Measurements from ENCODE around the gene ARL17A. TPM values are rescaled to one million over a fixed set of nuclear protein-coding genes. Genes with fewer than 3 reads are reported as not detected.
"Not testable (repeated sequence)": the region's sequence is repeated elsewhere in the genome, so short reads cannot be mapped to it uniquely, and the experiment has no call there.

ARL17A gene
- total and polyA plus RNA-seq, 8 donors: 20.8 to 59.8 (median 43.7) TPM

DNA sequence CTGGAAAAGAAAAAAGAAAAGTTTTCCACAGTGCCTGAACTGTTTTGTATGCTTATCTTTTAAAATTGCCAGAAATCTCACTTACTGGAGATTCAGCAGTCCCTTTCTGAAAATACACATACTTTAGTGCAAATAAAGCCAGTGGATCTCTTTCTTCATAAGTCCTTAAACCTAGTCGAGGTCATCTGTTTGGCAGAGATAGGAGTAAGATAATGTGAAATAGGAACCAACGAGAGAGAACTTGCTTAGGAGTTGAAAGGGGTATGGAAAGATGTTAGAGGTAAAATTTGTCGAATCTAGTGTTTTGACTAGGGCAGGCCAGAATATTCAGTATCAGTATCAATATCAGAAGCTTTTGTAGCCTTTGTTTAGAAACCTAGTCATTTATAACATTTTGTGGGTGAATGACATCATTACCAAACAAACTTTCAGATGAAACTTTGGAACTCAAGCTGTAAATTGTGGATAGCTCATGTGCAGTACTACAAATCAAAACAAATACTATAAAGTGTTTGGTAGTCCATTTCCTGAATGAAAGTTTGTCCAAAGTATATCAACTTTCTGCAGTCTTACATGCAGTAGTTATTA, 18.9 kb upstream of the ARL17A start:
- H3K9me3 ChIP-seq; H3K27ac ChIP-seq; ATAC-seq; DNase-seq; H3K4me3 ChIP-seq; H3K4me1 ChIP-seq; H3K36me3 ChIP-seq; intact Hi-C loops (cut with DNase I); H3K27me3 ChIP-seq: not testable (repeated sequence)

DNA sequence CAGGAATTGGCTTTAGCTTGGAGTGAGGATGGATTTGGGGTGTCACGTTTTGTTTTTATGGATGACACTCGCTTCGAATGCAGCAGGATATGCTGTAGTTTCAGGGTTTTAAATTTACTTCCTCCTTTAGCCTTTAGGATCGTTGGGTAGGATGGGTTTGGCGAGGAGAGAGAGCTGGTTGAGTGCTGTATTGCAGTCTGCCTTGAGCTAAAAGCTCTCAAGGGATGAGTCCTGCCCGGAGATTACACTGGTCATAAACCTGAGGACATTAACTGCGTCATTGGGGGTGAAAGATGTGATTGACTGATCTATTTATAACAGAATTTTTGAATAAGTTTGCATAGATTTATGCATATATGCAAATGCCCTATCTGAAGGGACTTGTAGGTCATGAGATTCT, 11.8 kb upstream of the ARL17A start:
- H3K4me3 ChIP-seq; H3K9me3 ChIP-seq; H3K27ac ChIP-seq; H3K4me1 ChIP-seq; DNase-seq; intact Hi-C loops (cut with DNase I); H3K36me3 ChIP-seq; H3K27me3 ChIP-seq: not testable (repeated sequence)
- peak; percentile 70 for ATAC-seq

DNA sequence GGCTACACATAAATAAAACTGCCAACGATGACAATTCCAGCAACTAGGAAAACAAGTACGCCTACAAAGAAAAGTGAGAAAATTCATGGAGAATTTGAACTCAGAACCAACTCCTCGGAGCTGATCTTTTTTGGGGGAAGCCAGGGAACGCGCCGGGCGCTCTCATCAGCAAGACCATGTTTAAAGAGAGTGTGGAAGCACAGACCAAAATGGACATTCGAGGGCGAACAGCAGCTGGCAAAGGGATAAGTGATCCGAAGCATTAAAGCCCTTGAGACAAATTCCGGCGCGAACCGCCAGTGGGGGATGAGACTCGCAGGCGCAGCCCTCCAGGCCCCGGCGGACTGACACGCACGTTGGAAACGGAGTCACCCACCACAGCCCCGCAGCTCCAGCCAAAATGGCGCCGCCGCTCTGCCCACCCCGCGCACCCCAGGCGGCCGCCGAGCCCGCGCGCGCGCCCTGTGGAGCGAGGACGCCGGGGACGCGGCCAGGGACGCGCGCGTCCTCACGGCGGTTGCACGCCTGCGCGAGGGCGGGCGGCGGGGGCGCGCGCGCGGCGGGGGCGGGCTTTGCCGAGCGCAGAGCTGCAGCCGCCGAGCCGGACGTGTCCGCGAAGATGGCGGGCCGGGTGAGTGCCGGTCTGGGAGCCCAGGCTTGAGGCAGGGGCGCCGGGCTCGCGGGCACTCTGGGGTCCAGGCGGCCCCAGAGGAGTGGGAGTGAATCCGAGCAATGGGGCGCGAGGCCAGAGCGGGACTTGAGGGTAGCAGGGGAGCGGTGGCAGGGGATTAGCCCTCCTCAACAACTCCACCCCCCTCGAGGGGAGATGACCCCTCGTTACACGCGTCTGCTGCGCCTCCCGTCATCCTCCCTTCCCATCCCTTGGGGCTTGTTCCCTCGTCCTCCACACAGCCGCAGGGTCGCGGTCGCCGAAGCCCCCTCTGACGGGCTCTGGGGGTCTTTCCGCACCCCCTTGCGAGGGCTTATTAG, 11.0 kb upstream of the ARL17A start, which contains the start of gene NSF:
Gene NSF, plus strand, starts transcription at position 513 of the 990 bp plus-strand sequence. Its CDS starts 107 bp downstream, at position 620.
- H3K4me3 ChIP-seq; DNase-seq; H3K36me3 ChIP-seq; intact Hi-C loops (cut with DNase I); H3K27ac ChIP-seq; H3K4me1 ChIP-seq; H3K27me3 ChIP-seq; H3K9me3 ChIP-seq: not testable (repeated sequence)
- ATAC-seq: peak; percentile 98

DNA sequence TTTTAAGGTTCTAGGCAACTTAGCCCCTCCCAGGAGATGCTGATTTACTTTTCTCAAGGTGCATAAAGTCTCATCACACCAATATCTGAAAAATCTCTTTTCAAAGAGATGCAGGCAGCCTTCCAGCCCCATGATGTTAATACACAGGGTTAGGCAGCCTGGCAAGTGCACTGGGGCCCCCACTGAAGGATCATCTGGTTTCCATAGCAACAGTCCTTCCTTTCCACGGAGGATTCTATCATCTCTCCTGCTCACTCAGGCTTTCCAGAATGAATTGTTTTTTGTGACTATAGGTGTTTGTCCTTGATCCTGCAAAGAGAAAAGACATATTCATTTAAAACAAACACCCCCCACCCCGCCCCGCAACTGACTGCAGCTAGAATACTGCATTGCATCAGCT, 6.0 kb upstream of the ARL17A start:
- H3K4me1 ChIP-seq; H3K4me3 ChIP-seq; intact Hi-C loops (cut with DNase I); DNase-seq; H3K27ac ChIP-seq; H3K27me3 ChIP-seq; ATAC-seq; H3K36me3 ChIP-seq; H3K9me3 ChIP-seq: not testable (repeated sequence)

DNA sequence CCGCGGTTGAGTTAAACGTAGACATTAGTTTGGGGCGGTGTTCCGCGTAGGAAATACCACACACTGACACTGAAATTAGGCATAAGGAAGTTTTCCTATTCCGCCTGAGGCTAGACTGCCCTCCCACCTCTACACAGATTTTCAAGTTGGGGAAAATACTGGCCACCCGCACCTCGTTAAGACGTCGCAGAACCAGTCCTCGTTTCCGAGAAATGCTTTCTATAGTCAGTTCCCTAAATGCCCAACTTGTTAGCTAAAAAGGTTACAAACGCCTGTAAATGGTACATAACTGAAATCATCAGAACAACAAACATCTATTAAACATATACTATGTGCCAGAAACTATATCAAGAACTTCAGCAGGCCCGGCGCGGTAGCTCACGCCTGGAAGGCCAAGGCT, 591 bp upstream of the ARL17A start:
- H3K9me3 ChIP-seq; intact Hi-C loops (cut with DNase I); H3K4me1 ChIP-seq; ATAC-seq; DNase-seq; H3K36me3 ChIP-seq; H3K27me3 ChIP-seq: not testable (repeated sequence)
- peak overlapping the region in 1 of 2 donors; percentile 83 for H3K27ac ChIP-seq
- peak overlapping the region in 1 of 2 donors; percentile 34 for H3K4me3 ChIP-seq

DNA sequence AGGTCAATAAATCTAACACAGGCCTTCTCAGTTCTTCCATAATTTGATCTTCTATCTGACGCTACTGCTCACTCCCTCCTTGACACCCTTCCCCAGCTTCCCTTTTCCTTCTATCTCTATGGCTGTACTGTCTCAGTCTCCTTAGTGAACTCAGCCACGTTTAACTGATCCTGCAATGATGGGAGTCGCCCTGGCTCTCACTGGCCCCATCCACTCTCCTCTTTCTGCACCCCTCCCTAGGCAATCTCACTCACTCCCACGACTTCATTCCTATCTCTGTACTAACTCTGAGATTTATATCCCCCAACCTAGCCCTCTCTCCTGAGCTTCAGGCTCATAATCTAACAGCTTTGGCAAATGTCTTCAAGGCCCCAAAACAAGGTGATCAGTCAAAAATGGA, 7.7 kb downstream of the ARL17A start:
- H3K36me3 ChIP-seq; DNase-seq; H3K27me3 ChIP-seq; H3K4me3 ChIP-seq; ATAC-seq; intact Hi-C loops (cut with DNase I); H3K4me1 ChIP-seq; H3K9me3 ChIP-seq; H3K27ac ChIP-seq: not testable (repeated sequence)

DNA sequence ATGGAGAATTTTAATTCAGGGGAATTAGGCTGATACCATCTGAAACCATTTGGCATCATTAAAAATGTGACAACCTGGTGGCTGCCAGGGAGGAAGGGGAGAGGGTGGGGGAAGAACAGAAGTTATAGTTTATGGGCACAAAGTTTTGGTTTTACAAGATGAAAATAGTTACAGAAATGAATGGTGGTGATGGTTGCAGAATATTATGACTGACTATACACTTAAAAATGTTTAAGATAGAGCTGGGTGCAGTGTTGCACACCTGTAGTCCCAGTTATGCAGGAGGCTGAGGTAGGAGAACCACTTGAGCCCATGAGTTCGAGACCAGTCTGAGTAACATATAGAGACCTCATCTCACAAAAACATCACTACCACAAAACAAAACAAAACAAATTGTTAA, 12.5 kb downstream of the ARL17A start:
- not testable (repeated sequence) for ATAC-seq, H3K36me3 ChIP-seq

DNA sequence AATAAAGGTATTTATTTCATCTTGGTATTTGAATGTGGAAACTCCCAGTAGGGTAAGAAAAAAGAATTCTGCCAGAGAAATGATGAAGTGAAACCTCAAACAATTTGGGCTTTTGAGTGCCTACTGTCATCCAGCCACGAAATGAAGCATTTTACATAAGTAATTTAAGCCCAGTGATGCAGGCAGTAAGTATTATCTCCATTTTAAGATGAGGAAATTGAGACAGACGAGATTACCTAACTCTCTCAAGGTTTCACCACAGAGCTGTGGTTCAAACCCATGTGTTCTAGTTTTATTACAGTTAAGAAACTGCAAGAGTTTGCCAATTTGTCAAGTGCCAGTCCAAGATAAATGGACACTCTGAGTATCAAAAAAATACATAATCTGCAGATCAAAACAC, 13.2 kb downstream of the ARL17A start:
- DNase-seq; H3K36me3 ChIP-seq; H3K27me3 ChIP-seq; H3K4me1 ChIP-seq; H3K4me3 ChIP-seq; H3K9me3 ChIP-seq; intact Hi-C loops (cut with DNase I); H3K27ac ChIP-seq: not testable (repeated sequence)
- peak; percentile 32 for ATAC-seq

More for the DNA sequence above, 12.5 kb downstream of the ARL17A start:
- H3K4me1 ChIP-seq; H3K9me3 ChIP-seq; H3K27me3 ChIP-seq; H3K4me3 ChIP-seq; intact Hi-C loops (cut with DNase I); H3K27ac ChIP-seq; DNase-seq: not testable (repeated sequence)

DNA sequence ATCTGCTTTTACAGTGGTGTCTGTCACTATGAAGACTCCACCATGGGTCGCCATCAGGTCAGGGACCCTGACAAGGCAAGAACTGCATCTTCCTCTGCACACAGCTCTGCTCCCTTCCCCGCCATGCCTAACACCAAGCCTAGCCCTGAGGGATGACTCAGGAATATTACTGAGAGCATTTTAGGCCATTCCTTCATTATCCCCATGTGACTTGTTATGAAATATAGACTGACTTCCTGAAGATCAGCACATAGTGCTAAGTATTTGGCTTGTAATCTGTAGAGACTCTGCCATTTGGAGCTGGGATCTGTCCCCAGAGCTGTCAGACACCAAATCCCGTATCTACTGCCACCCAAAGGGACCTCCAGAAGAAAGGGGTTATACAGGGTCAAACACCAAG, 19.4 kb downstream of the ARL17A start:
- H3K36me3 ChIP-seq; H3K27ac ChIP-seq; H3K4me1 ChIP-seq; H3K9me3 ChIP-seq; intact Hi-C loops (cut with DNase I); DNase-seq; H3K27me3 ChIP-seq; H3K4me3 ChIP-seq: not testable (repeated sequence)
- ATAC-seq: peak; percentile 74

DNA sequence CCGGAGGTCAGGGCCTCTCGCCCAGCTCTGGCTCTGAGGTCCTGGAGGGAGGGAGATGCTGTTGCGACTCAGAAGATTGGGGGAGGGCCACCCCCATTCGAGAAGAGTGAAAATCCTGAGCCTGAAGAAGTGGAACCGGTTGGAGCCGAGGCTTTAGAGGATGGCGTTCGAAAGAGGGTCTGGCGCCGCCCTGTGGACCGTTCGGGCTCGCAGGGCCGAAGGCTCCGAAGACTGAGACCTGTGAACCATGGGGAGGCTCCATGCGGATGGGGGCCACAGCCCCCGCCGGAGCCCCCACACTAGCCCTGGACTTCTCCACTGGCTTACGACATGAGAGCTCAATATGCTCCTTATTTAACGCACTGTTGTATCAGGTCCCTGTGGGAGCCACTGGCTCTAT, 20.3 kb downstream of the ARL17A start:
- peak; percentile 58 for ATAC-seq
- H3K27me3 ChIP-seq; intact Hi-C loops (cut with DNase I); DNase-seq; H3K27ac ChIP-seq; H3K36me3 ChIP-seq; H3K4me1 ChIP-seq; H3K4me3 ChIP-seq; H3K9me3 ChIP-seq: not testable (repeated sequence)

DNA sequence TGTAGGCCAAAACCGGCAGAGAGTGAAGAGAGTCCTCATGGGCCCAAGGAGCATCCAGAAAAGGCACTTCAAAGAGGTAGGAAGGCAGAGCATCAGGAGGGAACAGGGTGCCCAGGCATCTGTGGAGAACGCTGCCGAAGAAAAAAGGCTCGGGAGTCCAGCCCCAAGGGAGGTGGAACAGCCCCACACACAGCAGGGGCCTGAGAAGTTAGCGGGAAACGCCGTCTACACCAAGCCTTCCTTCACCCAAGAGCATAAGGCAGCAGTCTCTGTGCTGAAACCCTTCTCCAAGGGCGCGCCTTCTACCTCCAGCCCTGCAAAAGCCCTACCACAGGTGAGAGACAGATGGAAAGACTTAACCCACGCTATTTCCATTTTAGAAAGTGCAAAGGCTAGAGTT, 30.9 kb downstream of the ARL17A start:
- H3K9me3 ChIP-seq; intact Hi-C loops (cut with DNase I); H3K27ac ChIP-seq; H3K27me3 ChIP-seq; ATAC-seq; H3K4me3 ChIP-seq; H3K4me1 ChIP-seq: not testable (repeated sequence)
- peaks cover 0 to 21% of the 10 kb centered on the region in 2 donors for H3K36me3 ChIP-seq
- peak in 1 of 4 donors; percentile 28 for DNase-seq

DNA sequence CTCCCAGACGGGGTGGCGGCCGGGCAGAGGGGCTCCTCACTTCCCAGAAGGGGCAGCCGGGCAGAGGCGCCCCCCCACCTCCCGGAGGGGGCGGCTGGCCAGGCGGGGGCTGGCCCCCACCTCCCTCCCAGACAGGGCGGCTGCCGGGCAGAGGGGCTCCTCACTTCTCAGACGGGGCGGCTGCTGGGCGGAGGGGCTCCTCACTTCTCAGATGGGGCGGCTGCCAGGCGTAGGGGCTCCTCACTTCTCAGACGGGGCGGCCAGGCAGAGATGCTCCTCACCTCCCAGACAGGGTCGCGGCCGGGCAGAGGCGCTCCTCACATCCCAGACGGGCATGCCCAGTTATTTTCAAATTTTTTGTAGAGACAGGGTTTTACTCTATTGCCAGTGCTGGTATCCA, 44.8 kb downstream of the ARL17A start:
- ATAC-seq; intact Hi-C loops (cut with DNase I); H3K4me3 ChIP-seq; H3K9me3 ChIP-seq; H3K4me1 ChIP-seq; H3K36me3 ChIP-seq; H3K27ac ChIP-seq; H3K27me3 ChIP-seq: not testable (repeated sequence)
- peak in 1 of 4 donors; percentile 53 for DNase-seq

DNA sequence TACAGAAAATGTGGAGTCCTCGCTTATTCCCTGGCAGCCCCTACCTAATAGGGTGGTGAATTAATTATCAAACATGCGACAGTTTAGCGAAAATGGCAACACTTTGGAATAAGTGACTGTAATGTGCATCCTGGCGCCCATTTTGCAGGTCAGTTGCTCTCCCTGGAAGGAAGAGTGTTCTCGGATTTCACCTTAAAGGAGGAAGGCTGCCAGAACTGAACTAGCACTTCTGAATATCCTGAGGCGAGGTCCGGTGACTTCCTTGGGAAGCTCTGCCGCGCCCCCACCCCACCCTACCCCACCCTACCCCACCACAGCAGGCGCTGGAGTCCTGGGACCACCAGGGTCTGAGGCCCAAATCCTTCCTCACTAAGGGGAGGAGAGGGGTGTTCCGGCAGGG, 67.3 kb downstream of the ARL17A start, which contains the start of gene LRRC37A2:
Gene LRRC37A2, plus strand, starts transcription at position 301 of the 400 bp plus-strand sequence. CDS start 245 bp downstream, outside the sequence.
- H3K4me3 ChIP-seq; H3K27me3 ChIP-seq; H3K27ac ChIP-seq; intact Hi-C loops (cut with DNase I); H3K4me1 ChIP-seq; DNase-seq; H3K9me3 ChIP-seq; H3K36me3 ChIP-seq; ATAC-seq: not testable (repeated sequence)
